A673 (cell line): Measurements from ENCODE around the gene PTPRK. TPM values are rescaled to one million over a fixed set of nuclear protein-coding genes. Genes with fewer than 3 reads are reported as not detected.

Experiments
- BruUV-seq: library from RNA; stranded (reverse); fragments of 400-500 nt; replicated peaks from 2 replicates; lab custom pipeline; 2021; lab: Mats Ljungman, UMichigan
- CTCF ChIA-PET: fragments of 300-600 bp; sonication (Branson Sonifier 250); formaldehyde crosslinking; loops from one replicate; lab custom pipeline; 2022; ENCODE audit warnings: antibody characterized with exemption; lab: Charles Lee
- POLR2A ChIA-PET: fragments of 300-600 bp; sonication (Branson Sonifier 250); formaldehyde crosslinking; loops from one replicate; lab custom pipeline; 2022; ENCODE audit warnings: antibody characterized with exemption; ENCODE audit not compliant: low non-redundant PET; lab: Charles Lee
- DNase-seq: peaks from one replicate; pipeline ENCODE4 v3.0.0-alpha.2; 2015; ENCODE audit warnings: low spot score
- H3K27ac ChIP-seq: fragments of 200-600 bp; sonication (generic); 2 replicates; pipeline ENCODE4 v1.5.1; 2016; ENCODE audit warnings: mixed run types, low read depth, mild to moderate bottlenecking, mixed read lengths, antibody characterized with exemption, low read length; ENCODE audit not compliant: poor library complexity, severe bottlenecking
- H3K27me3 ChIP-seq: fragments of 200-600 bp; sonication (generic); replicated peaks from 2 replicates; pipeline ENCODE4 v1.6.1; 2017; ENCODE audit warnings: mixed run types, low read depth, mild to moderate bottlenecking, mixed read lengths, antibody characterized with exemption, low read length; ENCODE audit not compliant: insufficient read depth, poor library complexity
- H3K36me3 ChIP-seq: fragments of 200-600 bp; sonication (generic); 2 replicates; pipeline ENCODE4 v1.6.1; 2016; ENCODE audit warnings: mixed run types, mild to moderate bottlenecking, mixed read lengths, antibody characterized with exemption, low read length; ENCODE audit not compliant: insufficient read depth, poor library complexity, severe bottlenecking
- H3K4me1 ChIP-seq: fragments of 200-600 bp; sonication (generic); 2 replicates; pipeline ENCODE4 v1.6.1; 2017; ENCODE audit warnings: mixed run types, mild to moderate bottlenecking, mixed read lengths, antibody characterized with exemption, low read length; ENCODE audit not compliant: insufficient read depth, poor library complexity, severe bottlenecking
- H3K4me3 ChIP-seq: fragments of 200-600 bp; sonication (generic); 2 replicates; pipeline ENCODE4 v1.5.1; 2016; ENCODE audit warnings: low read depth, mixed run types, mild to moderate bottlenecking, mixed read lengths, low read length; ENCODE audit not compliant: poor library complexity, severe bottlenecking
- H3K9me3 ChIP-seq: fragments of 200-600 bp; sonication (generic); 2 replicates; pipeline ENCODE4 v1.6.1; 2016; ENCODE audit warnings: mixed run types, low read depth, mild to moderate bottlenecking, mixed read lengths, antibody characterized with exemption, low read length; ENCODE audit not compliant: poor library complexity, severe bottlenecking
- EZH2 ChIP-seq: fragments of 200-600 bp; sonication (generic); IDR thresholded peaks from 2 replicates; pipeline ENCODE4 v1.6.1; 2017; ENCODE audit warnings: borderline replicate concordance, low read depth, mild to moderate bottlenecking, mixed read lengths, antibody characterized with exemption, low read length; ENCODE audit not compliant: poor library complexity, severe bottlenecking
- intact Hi-C: fragments of 100-400 bp; cut with micrococcal nuclease; formaldehyde crosslinking; loops from one replicate; pipeline ENCODE4 v1.10.0; 2022; ENCODE audit not compliant: unreplicated experiment
- total RNA-seq: library from RNA; stranded (reverse); gene quantifications from 2 replicates; pipeline ENCODE4 v1.2.3, GENCODE V29; 2021
- TF ChIP-seq, protein P1 (sequence below): fragments of 300-800, 200-600 bp; sonication (generic); conservative IDR thresholded peaks from 2 replicates; pipeline ENCODE4 v1.5.1; 2017; ENCODE audit warnings: low read depth, mild to moderate bottlenecking, antibody characterized with exemption, low read length, moderate library complexity, mixed read lengths

Gene PTPRK
- total RNA-seq, 1 experiment from 2014 or later, result 77.3 TPM

DNA sequence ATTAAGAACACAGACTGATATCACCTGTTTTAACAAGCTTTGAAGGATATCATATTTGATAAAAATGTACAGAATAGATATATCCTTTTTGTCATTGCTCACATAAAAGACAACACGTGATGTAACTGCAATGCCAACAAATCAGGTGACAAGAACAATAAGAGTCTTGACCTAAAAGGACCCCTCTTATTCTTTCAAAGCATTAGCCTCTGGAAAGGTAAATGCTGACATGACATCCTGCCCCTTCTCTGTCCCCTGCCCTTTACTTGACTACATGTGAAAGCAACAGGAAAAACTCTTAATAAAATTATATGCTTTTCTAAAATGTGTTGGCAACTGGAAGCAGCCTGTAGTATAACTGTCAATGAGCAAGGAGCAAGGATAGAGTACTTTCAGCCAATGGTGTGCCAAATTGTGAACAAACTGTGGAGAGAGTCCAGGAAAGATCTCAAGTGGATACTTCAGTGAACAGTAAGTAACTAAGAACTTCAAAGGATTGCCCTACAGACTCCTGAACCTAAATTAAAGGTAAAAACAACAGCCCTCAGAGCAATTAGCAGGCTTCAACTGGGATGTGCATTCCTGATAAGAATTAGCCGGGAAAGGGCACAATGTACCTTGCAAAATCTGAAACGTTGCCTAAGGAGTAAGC is 16.3 kb downstream of the PTPRK start:
- no peak for DNase-seq
- no peak overlapping the region for H3K27ac ChIP-seq
- ChIA-PET CTCF (no interaction called here), POLR2A (no interaction called here)
- H3K9me3 ChIP-seq, result no peaks in the 10 kb centered on the region
- TF ChIP-seq, protein P1, sequence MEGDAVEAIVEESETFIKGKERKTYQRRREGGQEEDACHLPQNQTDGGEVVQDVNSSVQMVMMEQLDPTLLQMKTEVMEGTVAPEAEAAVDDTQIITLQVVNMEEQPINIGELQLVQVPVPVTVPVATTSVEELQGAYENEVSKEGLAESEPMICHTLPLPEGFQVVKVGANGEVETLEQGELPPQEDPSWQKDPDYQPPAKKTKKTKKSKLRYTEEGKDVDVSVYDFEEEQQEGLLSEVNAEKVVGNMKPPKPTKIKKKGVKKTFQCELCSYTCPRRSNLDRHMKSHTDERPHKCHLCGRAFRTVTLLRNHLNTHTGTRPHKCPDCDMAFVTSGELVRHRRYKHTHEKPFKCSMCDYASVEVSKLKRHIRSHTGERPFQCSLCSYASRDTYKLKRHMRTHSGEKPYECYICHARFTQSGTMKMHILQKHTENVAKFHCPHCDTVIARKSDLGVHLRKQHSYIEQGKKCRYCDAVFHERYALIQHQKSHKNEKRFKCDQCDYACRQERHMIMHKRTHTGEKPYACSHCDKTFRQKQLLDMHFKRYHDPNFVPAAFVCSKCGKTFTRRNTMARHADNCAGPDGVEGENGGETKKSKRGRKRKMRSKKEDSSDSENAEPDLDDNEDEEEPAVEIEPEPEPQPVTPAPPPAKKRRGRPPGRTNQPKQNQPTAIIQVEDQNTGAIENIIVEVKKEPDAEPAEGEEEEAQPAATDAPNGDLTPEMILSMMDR, result no peak
- H3K4me3 ChIP-seq, result no peak overlapping the region
- no peaks in the 10 kb centered on the region for H3K36me3 ChIP-seq
- no peaks in the 10 kb centered on the region for H3K27me3 ChIP-seq
- no TSS peak for BruUV-seq
- intact Hi-C loops, result no loop called here
- peaks cover 46% of the 10 kb centered on the region for H3K4me1 ChIP-seq

DNA sequence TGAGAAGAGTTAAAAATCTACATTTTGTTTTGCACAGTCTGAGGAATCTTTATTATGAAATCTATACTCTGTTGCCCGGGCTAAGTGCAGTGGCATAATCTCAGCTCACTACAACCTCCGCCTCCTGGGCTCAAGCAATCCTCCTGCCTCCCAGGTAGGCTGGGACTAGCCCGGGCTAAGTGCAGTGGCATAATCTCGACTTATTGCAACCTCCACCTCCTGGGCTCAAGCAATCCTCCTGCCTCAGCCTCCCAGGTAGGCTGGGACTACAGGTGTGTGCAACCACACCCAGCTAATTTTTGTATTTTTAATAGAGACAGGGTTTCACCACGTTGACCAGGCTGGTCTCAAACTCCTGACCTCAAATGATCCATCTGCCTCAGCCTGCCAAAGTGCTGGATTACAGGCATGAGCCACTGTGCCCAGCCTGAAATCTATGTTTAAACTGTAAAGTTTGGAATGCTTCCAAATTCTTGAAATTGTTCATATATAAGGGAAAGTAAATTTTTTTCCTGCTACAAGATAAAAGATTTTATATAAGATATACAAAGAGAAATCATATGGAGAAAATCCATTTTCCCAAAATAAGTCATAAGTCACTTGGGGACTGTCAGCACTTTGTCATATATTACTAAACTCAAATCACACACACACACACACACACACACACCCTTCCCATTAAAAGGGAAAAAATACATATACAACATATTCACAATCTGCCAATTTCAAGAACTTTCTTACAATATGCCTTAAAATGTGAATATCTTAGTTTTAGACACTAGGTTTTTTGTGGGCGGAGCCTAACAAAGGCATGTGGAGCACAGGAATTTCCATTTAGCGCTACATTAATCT is 19.4 kb downstream of the PTPRK start:
- TF ChIP-seq, protein P1, result no peak
- TF ChIP-seq EZH2, result no peak
- Histone ChIP-seq H3K9me3 (no peaks in the 10 kb centered on the region), H3K4me3 (no peak overlapping the region), H3K4me1 (peaks cover 42% of the 10 kb centered on the region), H3K27ac (no peak overlapping the region), H3K27me3 (no peaks in the 10 kb centered on the region), H3K36me3 (no peaks in the 10 kb centered on the region)
- CTCF ChIA-PET, result no interaction called here
- BruUV-seq, result no TSS peak
- intact Hi-C loops, result no loop called here
- no peak for DNase-seq
- POLR2A ChIA-PET, result interaction anchor here (0.5 kb wide), 1 partner anchor 11 kb away, joined by 3 read pairs; no protein-coding TSS in a partner anchor

DNA sequence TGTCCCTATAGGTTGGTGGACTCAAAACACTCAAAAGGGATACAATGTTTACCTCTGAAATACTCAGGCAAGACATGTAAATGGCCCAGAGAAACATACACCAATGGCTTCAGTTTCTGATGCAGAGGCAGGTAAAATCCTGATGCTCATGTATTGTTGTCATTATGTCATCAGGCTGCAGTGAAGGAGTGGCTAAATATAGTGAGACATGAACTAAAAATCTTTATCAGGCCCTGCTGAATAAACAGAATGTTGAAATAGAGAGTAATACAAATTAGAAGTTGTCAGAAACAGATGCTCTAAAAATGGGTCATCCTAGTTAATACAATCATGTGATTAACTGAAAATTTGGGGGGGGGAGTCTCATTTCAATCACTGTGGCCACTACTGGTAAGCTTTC is 20.4 kb downstream of the PTPRK start:
- Histone ChIP-seq H3K36me3 (no peaks in the 10 kb centered on the region), H3K4me1 (peaks cover 42% of the 10 kb centered on the region), H3K4me3 (no peak overlapping the region), H3K27me3 (no peaks in the 10 kb centered on the region), H3K27ac (no peak overlapping the region), H3K9me3 (no peaks in the 10 kb centered on the region)
- no peak for DNase-seq
- POLR2A ChIA-PET, result no interaction called here
- no TSS peak for BruUV-seq
- intact Hi-C loops, result no loop called here
- TF ChIP-seq EZH2, result no peak
- TF ChIP-seq, protein P1, result no peak
- CTCF ChIA-PET, result no interaction called here
